GM23338 (cell line): ENCODE results near the gene EPB41L4A. TPM values are rescaled to one million over a fixed set of nuclear protein-coding genes. Genes with fewer than 3 reads are reported as not detected.

Source experiments
- ATAC-seq: fragments of 200-7000 bp; cut with Tn5 transposase; 3 replicates; pipeline ENCODE4 v1.9.1; 2020
- DNase-seq: peaks from one replicate; pipeline ENCODE4 v3.0.0-alpha.2; 2015; ENCODE audit warnings: low spot score
- H2AFZ ChIP-seq: fragments of 200-600 bp; sonication (generic); 2 replicates; pipeline ENCODE4 v1.8.0; 2016; ENCODE audit warnings: antibody characterized with exemption, mild to moderate bottlenecking, moderate library complexity
- H3F3A ChIP-seq: fragments of 200-600 bp; sonication (generic); replicated peaks from 2 replicates; pipeline ENCODE4 v1.8.0; 2017; ENCODE audit warnings: antibody characterized with exemption, mixed run types, low read depth
- H3K27ac ChIP-seq: fragments of 200-600 bp; sonication (generic); 2 replicates; pipeline ENCODE4 v1.6.1; 2016; ENCODE audit warnings: low read depth
- H3K27me3 ChIP-seq: fragments of 200-600 bp; sonication (generic); 2 replicates; pipeline ENCODE4 v1.8.0; 2016; ENCODE audit warnings: mild to moderate bottlenecking, mixed run types, moderate library complexity; ENCODE audit not compliant: insufficient read depth
- H3K36me3 ChIP-seq: fragments of 200-600 bp; sonication (generic); 2 replicates; pipeline ENCODE4 v1.8.0; 2016; ENCODE audit warnings: mild to moderate bottlenecking; ENCODE audit not compliant: insufficient read depth
- H3K4me1 ChIP-seq: fragments of 200-600 bp; sonication (generic); 2 replicates; pipeline ENCODE4 v1.8.0; 2016; ENCODE audit warnings: mild to moderate bottlenecking, moderate library complexity; ENCODE audit not compliant: insufficient read depth
- H3K4me2 ChIP-seq: fragments of 200-600 bp; sonication (generic); 2 replicates; pipeline ENCODE4 v1.7.1; 2017; ENCODE audit warnings: mixed run types
- H3K4me3 ChIP-seq: fragments of 200-600 bp; sonication (generic); 2 replicates; pipeline ENCODE4 v1.6.1; 2016; ENCODE audit warnings: mixed run types
- H3K79me2 ChIP-seq: fragments of 200-600 bp; sonication (generic); replicated peaks from 2 replicates; pipeline ENCODE4 v1.8.0; 2017; ENCODE audit warnings: mild to moderate bottlenecking; ENCODE audit not compliant: insufficient read depth
- H3K9me2 ChIP-seq: fragments of 200-600 bp; sonication (generic); 2 replicates; pipeline ENCODE4 v1.8.0; 2017; ENCODE audit not compliant: insufficient read depth
- H4K20me1 ChIP-seq: fragments of 200-600 bp; sonication (generic); replicated peaks from 2 replicates; pipeline ENCODE4 v1.8.0; 2017; ENCODE audit warnings: mild to moderate bottlenecking; ENCODE audit not compliant: insufficient read depth
- H3K27ac Mint-ChIP-seq: 2 replicates; pipeline ENCODE4 v1.8.0; 2020; ENCODE audit warnings: inconsistent platforms, mild to moderate bottlenecking, moderate library complexity, mixed read lengths
- H3K27me3 Mint-ChIP-seq: 3 replicates; pipeline ENCODE4 v1.8.0; 2022; ENCODE audit warnings: low read depth, mild to moderate bottlenecking, moderate library complexity, mixed read lengths, inconsistent platforms; ENCODE audit not compliant: insufficient read depth, poor library complexity
- H3K36me3 Mint-ChIP-seq: 3 replicates; pipeline ENCODE4 v1.8.0; 2021; ENCODE audit warnings: low read depth, mild to moderate bottlenecking, inconsistent platforms, moderate library complexity, mixed read lengths
- H3K4me1 Mint-ChIP-seq: 3 replicates; pipeline ENCODE4 v1.8.0; 2020; ENCODE audit warnings: mild to moderate bottlenecking, inconsistent platforms, mixed read lengths
- H3K4me3 Mint-ChIP-seq: 3 replicates; pipeline ENCODE4 v1.8.0; 2021; ENCODE audit warnings: moderate library complexity, mild to moderate bottlenecking, inconsistent platforms, mixed read lengths
- H3K9me3 Mint-ChIP-seq: 3 replicates; pipeline ENCODE4 v1.8.0; 2020; ENCODE audit warnings: moderate library complexity, mild to moderate bottlenecking, inconsistent platforms, mixed read lengths
- CREB1 ChIP-seq: fragments of 250-450 bp; sonication (Bioruptor Pico); IDR thresholded peaks from 2 replicates; pipeline ENCODE4 v1.5.0; 2020; ENCODE audit warnings: low read depth, mild to moderate bottlenecking, moderate library complexity
- EZH2 ChIP-seq: fragments of 200-600 bp; sonication (generic); IDR thresholded peaks from one replicate; pipeline ENCODE4 v1.8.0; 2017; ENCODE audit warnings: antibody characterized with exemption, mild to moderate bottlenecking, low read depth; ENCODE audit not compliant: unreplicated experiment
- EZH2phosphoT487 ChIP-seq: fragments of 200-600 bp; sonication (generic); IDR thresholded peaks from one replicate; pipeline ENCODE4 v1.8.1; 2018; ENCODE audit warnings: antibody characterized with exemption; ENCODE audit not compliant: unreplicated experiment
- JUNB ChIP-seq: IDR thresholded peaks from one replicate; pipeline ENCODE4 v1.6.1; 2016; ENCODE audit warnings: antibody characterized with exemption; ENCODE audit not compliant: unreplicated experiment
- NANOG ChIP-seq: IDR thresholded peaks from 2 replicates; pipeline ENCODE4 v1.6.1; 2016; ENCODE audit warnings: antibody characterized with exemption, borderline replicate concordance
- POLR2AphosphoS5 ChIP-seq: IDR thresholded peaks from 2 replicates; pipeline ENCODE4 v1.6.1; 2016; ENCODE audit warnings: antibody characterized with exemption, low read depth
- REST ChIP-seq: IDR thresholded peaks from one replicate; pipeline ENCODE4 v1.6.1; 2018; ENCODE audit warnings: antibody characterized with exemption; ENCODE audit not compliant: unreplicated experiment
- STAT1 ChIP-seq: IDR thresholded peaks from one replicate; pipeline ENCODE4 v1.6.1; 2016; ENCODE audit warnings: antibody characterized with exemption; ENCODE audit not compliant: unreplicated experiment
- ZNF114 ChIP-seq: fragments of 250-450 bp; sonication (Bioruptor Pico); IDR thresholded peaks from 2 replicates; pipeline ENCODE4 v1.5.0; 2020; ENCODE audit warnings: mild to moderate bottlenecking, moderate library complexity
- ZNF331 ChIP-seq: fragments of 250-450 bp; sonication (Bioruptor Pico); IDR thresholded peaks from 2 replicates; pipeline ENCODE4 v1.5.0; 2020; ENCODE audit warnings: low read depth, mild to moderate bottlenecking, moderate library complexity
- polyA plus RNA-seq: library from polyadenylated mRNA; unstranded; fragments of >200 nt; fragmentation: Nextera tagmentation; extraction: Ambion mirVana; gene quantifications from 2 replicates; pipeline ENCODE4 v1.2.1, GENCODE V29; 2016
- total RNA-seq: library from RNA; depleted of rRNA; stranded (reverse); fragments of >200 nt; shearing (Covaris generic); gene quantifications from 2 replicates; pipeline ENCODE4 v1.2.3, GENCODE V29; 2014
- TF ChIP-seq, protein P1 (sequence below): fragments of 250-450 bp; sonication (Bioruptor Pico); IDR thresholded peaks from 2 replicates; pipeline ENCODE4 v1.5.0; 2020; ENCODE audit warnings: mild to moderate bottlenecking, moderate library complexity
- TF ChIP-seq, protein P2 (sequence below), 2 experiments: fragments of 200-600 bp in 1 of 2; sonication (generic) in 1 of 2; conservative IDR thresholded peaks; 2 replicates each; pipeline versions ENCODE4 v1.5.1 to v1.6.1; 2016 to 2017; ENCODE audit warnings: antibody characterized with exemption in 2 of 2, low read depth in 2 of 2, mild to moderate bottlenecking in 2 of 2, moderate library complexity in 1 of 2
- TF ChIP-seq, protein P3 (sequence below): IDR thresholded peaks from 2 replicates; pipeline ENCODE4 v1.6.1; 2016; ENCODE audit warnings: antibody characterized with exemption

Gene EPB41L4A
- total and polyA plus RNA-seq, 2 experiments from 2014 or later = 5.7 to 6.0 TPM

DNA sequence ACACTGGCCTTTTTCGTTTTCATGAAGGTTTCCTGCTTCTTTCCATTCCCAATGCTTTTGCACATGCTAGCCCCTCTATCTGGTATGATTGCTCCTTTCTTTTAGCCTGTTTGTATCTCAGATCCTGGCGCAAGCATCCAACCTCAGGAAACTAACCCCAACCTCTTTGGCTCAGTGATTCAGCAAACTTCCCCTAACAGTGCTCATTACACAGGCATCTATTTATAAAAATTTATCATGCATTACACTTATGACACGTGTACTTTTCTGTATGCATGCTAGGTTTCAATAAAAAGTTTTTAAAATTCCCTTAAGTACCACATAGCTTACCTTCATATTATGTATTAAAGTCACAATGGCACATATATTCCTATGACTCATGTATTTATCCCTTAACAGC, 218.9 kb downstream of the EPB41L4A start:
- Histone ChIP-seq H4K20me1 (no peaks in the 10 kb centered on the region), H3K4me1 (peaks cover 12% of the 10 kb centered on the region), H3K27ac (no peak overlapping the region), H2AFZ (no peak overlapping the region), H3K36me3 (no peaks in the 10 kb centered on the region), H3K27me3 (no peaks in the 10 kb centered on the region), H3K4me3 (no peak overlapping the region), H3K79me2 (no peaks in the 10 kb centered on the region), H3F3A (no peaks in the 10 kb centered on the region), H3K4me2 (no peak overlapping the region), H3K9me2 (peaks cover 6% of the 10 kb centered on the region; the same call in 1 of the 2 replicates)
- Mint-ChIP-seq H3K9me3 (no peaks in the 10 kb centered on the region), H3K27ac (no peak overlapping the region), H3K4me3 (no peak overlapping the region), H3K4me1 (peaks cover 19% of the 10 kb centered on the region), H3K27me3 (no peaks in the 10 kb centered on the region), H3K36me3 (no peaks in the 10 kb centered on the region)
- no peak for DNase-seq
- ATAC-seq = no peak
- no peak for TF ChIP-seq EZH2
- no peak for TF ChIP-seq CREB1 (CRISPR knock-in tag)
- no peak for TF ChIP-seq POLR2AphosphoS5
- no peak for TF ChIP-seq EZH2phosphoT487
- no peak for TF ChIP-seq ZNF331 (CRISPR knock-in tag)
- no peak for TF ChIP-seq NANOG
- no peak for TF ChIP-seq STAT1
- no peak for TF ChIP-seq JUNB
- TF ChIP-seq, protein P1, sequence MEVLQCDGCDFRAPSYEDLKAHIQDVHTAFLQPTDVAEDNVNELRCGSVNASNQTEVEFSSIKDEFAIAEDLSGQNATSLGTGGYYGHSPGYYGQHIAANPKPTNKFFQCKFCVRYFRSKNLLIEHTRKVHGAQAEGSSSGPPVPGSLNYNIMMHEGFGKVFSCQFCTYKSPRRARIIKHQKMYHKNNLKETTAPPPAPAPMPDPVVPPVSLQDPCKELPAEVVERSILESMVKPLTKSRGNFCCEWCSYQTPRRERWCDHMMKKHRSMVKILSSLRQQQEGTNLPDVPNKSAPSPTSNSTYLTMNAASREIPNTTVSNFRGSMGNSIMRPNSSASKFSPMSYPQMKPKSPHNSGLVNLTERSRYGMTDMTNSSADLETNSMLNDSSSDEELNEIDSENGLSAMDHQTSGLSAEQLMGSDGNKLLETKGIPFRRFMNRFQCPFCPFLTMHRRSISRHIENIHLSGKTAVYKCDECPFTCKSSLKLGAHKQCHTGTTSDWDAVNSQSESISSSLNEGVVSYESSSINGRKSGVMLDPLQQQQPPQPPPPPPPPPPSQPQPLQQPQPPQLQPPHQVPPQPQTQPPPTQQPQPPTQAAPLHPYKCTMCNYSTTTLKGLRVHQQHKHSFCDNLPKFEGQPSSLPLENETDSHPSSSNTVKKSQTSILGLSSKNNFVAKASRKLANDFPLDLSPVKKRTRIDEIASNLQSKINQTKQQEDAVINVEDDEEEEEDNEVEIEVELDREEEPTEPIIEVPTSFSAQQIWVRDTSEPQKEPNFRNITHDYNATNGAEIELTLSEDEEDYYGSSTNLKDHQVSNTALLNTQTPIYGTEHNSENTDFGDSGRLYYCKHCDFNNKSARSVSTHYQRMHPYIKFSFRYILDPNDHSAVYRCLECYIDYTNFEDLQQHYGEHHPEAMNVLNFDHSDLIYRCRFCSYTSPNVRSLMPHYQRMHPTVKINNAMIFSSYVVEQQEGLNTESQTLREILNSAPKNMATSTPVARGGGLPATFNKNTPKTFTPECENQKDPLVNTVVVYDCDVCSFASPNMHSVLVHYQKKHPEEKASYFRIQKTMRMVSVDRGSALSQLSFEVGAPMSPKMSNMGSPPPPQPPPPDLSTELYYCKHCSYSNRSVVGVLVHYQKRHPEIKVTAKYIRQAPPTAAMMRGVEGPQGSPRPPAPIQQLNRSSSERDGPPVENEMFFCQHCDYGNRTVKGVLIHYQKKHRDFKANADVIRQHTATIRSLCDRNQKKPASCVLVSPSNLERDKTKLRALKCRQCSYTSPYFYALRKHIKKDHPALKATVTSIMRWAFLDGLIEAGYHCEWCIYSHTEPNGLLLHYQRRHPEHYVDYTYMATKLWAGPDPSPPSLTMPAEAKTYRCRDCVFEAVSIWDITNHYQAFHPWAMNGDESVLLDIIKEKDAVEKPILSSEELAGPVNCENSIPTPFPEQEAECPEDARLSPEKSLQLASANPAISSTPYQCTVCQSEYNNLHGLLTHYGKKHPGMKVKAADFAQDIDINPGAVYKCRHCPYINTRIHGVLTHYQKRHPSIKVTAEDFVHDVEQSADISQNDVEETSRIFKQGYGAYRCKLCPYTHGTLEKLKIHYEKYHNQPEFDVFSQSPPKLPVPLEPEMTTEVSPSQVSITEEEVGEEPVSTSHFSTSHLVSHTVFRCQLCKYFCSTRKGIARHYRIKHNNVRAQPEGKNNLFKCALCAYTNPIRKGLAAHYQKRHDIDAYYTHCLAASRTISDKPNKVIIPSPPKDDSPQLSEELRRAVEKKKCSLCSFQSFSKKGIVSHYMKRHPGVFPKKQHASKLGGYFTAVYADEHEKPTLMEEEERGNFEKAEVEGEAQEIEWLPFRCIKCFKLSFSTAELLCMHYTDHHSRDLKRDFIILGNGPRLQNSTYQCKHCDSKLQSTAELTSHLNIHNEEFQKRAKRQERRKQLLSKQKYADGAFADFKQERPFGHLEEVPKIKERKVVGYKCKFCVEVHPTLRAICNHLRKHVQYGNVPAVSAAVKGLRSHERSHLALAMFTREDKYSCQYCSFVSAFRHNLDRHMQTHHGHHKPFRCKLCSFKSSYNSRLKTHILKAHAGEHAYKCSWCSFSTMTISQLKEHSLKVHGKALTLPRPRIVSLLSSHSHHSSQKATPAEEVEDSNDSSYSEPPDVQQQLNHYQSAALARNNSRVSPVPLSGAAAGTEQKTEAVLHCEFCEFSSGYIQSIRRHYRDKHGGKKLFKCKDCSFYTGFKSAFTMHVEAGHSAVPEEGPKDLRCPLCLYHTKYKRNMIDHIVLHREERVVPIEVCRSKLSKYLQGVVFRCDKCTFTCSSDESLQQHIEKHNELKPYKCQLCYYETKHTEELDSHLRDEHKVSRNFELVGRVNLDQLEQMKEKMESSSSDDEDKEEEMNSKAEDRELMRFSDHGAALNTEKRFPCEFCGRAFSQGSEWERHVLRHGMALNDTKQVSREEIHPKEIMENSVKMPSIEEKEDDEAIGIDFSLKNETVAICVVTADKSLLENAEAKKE (CRISPR knock-in tag) = no peak
- TF ChIP-seq ZNF114 = no peak
- TF ChIP-seq, protein P2, sequence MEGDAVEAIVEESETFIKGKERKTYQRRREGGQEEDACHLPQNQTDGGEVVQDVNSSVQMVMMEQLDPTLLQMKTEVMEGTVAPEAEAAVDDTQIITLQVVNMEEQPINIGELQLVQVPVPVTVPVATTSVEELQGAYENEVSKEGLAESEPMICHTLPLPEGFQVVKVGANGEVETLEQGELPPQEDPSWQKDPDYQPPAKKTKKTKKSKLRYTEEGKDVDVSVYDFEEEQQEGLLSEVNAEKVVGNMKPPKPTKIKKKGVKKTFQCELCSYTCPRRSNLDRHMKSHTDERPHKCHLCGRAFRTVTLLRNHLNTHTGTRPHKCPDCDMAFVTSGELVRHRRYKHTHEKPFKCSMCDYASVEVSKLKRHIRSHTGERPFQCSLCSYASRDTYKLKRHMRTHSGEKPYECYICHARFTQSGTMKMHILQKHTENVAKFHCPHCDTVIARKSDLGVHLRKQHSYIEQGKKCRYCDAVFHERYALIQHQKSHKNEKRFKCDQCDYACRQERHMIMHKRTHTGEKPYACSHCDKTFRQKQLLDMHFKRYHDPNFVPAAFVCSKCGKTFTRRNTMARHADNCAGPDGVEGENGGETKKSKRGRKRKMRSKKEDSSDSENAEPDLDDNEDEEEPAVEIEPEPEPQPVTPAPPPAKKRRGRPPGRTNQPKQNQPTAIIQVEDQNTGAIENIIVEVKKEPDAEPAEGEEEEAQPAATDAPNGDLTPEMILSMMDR (conservative IDR thresholded peaks at IDR 0.05; ENCODE audit: low read depth in 2 of 2) = no peak
- no peak for TF ChIP-seq REST
- TF ChIP-seq, protein P3, sequence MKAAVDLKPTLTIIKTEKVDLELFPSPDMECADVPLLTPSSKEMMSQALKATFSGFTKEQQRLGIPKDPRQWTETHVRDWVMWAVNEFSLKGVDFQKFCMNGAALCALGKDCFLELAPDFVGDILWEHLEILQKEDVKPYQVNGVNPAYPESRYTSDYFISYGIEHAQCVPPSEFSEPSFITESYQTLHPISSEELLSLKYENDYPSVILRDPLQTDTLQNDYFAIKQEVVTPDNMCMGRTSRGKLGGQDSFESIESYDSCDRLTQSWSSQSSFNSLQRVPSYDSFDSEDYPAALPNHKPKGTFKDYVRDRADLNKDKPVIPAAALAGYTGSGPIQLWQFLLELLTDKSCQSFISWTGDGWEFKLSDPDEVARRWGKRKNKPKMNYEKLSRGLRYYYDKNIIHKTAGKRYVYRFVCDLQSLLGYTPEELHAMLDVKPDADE = no peak
